Activated CD4-positive, alpha-beta T cell treated with anti-CD3 and anti-CD28 coated beads, Interleukin-2, amount 10 ng/mL, durations not matched to agents 7 days and 5 days (primary cell): ENCODE measurements around the gene PIEZO1. TPM values are rescaled to one million over a fixed set of nuclear protein-coding genes. Genes with fewer than 3 reads are reported as not detected.

Source experiments
- CTCF ChIA-PET: fragments of 350-600 bp; sonication (Branson Sonifier 250); formaldehyde crosslinking; loops from one replicate; lab custom pipeline; 2021; ENCODE audit warnings: antibody characterized with exemption; lab: Charles Lee
- POLR2A ChIA-PET: fragments of 350-600 bp; sonication (Branson Sonifier 250); formaldehyde crosslinking; loops from one replicate; lab custom pipeline; 2021; ENCODE audit warnings: antibody characterized with exemption; lab: Charles Lee
- DNase-seq: peaks from one replicate; pipeline ENCODE4 v3.0.0-alpha.2; 2020
- H3K27ac Mint-ChIP-seq: one replicate; pipeline ENCODE4 v1.8.0; 2021; ENCODE audit warnings: mild to moderate bottlenecking, moderate library complexity, mixed read lengths
- H3K27me3 Mint-ChIP-seq: one replicate; pipeline ENCODE4 v1.8.0; 2021; ENCODE audit warnings: mixed read lengths
- H3K36me3 Mint-ChIP-seq: one replicate; pipeline ENCODE4 v1.8.0; 2021; ENCODE audit warnings: low read depth, mixed read lengths
- H3K4me1 Mint-ChIP-seq: one replicate; pipeline ENCODE4 v1.8.0; 2021; ENCODE audit warnings: mixed read lengths
- H3K4me3 Mint-ChIP-seq: one replicate; pipeline ENCODE4 v1.8.0; 2021; ENCODE audit warnings: mild to moderate bottlenecking, moderate library complexity, mixed read lengths
- H3K9me3 Mint-ChIP-seq: one replicate; pipeline ENCODE4 v1.8.0; 2021; ENCODE audit warnings: mixed read lengths
- total RNA-seq, 2 experiments: library from RNA; stranded (reverse); gene quantifications; one replicate each; pipeline ENCODE4 v1.2.3, GENCODE V29; 2021

Gene PIEZO1
- total RNA-seq, 2 experiments from 2014 or later = 239 to 303 TPM

DNA sequence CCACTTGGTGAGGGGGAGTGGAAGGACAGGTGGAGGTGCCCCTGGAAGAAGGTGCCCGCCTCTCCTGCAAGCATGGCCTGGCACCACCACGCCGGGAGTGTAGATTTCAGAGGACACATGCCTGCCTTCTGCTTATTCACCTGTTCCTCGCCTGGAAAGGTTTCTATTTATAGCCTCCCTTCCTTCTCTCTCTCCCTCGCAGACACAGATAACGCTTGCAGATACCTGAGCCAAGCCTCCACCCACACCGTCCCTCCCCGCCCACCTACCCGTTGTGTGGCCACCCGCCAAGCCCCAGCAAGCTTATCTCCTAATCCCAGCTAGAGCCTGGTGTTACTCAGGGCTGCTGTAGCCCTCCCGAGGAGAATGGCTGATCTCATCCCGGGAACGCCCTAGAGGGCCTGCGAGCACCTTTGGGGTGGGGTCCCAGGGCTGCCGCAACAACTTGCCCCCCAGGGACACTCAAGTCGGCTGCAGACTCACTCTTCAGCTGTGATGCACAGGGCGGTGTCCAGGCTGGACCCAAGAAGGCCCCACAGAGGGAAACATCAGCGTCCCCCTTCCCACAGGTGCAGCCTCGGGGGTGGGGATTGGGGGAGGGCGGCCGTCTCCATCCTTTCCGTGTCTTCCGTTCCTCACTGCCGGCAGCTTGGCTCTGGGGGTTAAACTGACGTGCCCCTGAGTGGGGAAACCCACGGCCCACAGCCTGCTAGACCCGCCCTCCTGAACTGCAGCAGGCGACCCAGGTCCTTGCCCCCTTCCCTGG lies 96.8 kb downstream of the PIEZO1 start:
- Mint-ChIP-seq H3K36me3 (peaks cover 13% of the 10 kb centered on the region), H3K27ac (peak overlapping the region; percentile 31), H3K27me3 (no peaks in the 10 kb centered on the region), H3K9me3 (no peaks in the 10 kb centered on the region), H3K4me3 (no peak overlapping the region), H3K4me1 (peaks cover 77% of the 10 kb centered on the region)
- ChIA-PET POLR2A (interaction anchor here (1.5 kb wide), 1 partner anchor 12 kb away, joined by 5 read pairs; no protein-coding TSS in a partner anchor), CTCF (interaction anchor here (0.6 to 1.6 kb wide), 4 partner anchors 13 to 553 kb away, joined by 3 to 11 read pairs (median 3); no protein-coding TSS in a partner anchor)
- DNase-seq = no peak

DNA sequence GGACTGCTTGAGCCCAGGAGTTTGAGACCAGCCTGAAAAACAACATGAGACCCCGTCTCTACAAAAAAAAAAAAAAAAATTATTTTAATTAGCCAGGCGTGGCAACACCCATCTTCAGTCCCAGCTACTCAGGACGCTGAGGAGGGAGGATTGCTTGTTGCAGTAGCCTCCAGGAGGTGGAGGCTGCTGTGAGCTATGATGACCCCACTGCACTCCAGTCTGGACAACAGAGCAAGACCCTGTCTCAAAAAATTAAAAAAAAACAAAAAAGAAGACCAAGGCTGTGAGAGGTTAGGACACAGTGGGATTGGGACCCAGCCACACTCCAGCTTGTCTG lies 97.4 kb downstream of the PIEZO1 start:
- Mint-ChIP-seq H3K4me1 (peaks cover 74% of the 10 kb centered on the region), H3K4me3 (no peak overlapping the region), H3K27me3 (no peaks in the 10 kb centered on the region), H3K27ac (peak overlapping the region; percentile 31), H3K36me3 (peaks cover 13% of the 10 kb centered on the region), H3K9me3 (no peaks in the 10 kb centered on the region)
- CTCF ChIA-PET = interaction anchor here (0.6 to 1.6 kb wide), 6 partner anchors 14 to 553 kb away, joined by 3 to 11 read pairs (median 3); no protein-coding TSS in a partner anchor
- no peak for DNase-seq
- POLR2A ChIA-PET = interaction anchor here (1.5 kb wide), 1 partner anchor 13 kb away, joined by 5 read pairs; no protein-coding TSS in a partner anchor

DNA sequence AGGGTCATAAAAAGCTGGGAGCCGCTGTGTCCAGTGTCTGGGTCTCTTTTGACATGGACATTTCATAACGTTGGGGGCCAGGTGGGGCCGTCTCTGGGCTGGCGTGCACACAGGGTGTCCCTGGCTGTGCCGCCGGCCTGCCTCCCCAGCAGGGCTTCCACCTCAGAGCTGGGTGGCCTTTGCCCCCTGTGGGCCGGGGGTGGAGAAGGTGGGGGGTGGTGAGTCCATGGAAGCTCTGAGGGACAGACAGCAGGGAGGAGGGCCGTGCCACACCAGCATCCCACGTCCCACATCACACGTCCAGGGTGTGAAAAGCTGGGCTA lies 97.8 kb downstream of the PIEZO1 start:
- Mint-ChIP-seq H3K4me3 (peak overlapping the region; percentile 79), H3K9me3 (no peaks in the 10 kb centered on the region), H3K27me3 (no peaks in the 10 kb centered on the region), H3K36me3 (peaks cover 15% of the 10 kb centered on the region), H3K4me1 (peaks cover 73% of the 10 kb centered on the region), H3K27ac (no peak overlapping the region)
- CTCF ChIA-PET = interaction anchor here (0.6 to 1.6 kb wide), 6 partner anchors 13 to 58 kb away, joined by 3 to 11 read pairs (median 3); no protein-coding TSS in a partner anchor
- POLR2A ChIA-PET = interaction anchor here (1.5 kb wide), 1 partner anchor 13 kb away, joined by 5 read pairs; no protein-coding TSS in a partner anchor
- DNase-seq = no peak

DNA sequence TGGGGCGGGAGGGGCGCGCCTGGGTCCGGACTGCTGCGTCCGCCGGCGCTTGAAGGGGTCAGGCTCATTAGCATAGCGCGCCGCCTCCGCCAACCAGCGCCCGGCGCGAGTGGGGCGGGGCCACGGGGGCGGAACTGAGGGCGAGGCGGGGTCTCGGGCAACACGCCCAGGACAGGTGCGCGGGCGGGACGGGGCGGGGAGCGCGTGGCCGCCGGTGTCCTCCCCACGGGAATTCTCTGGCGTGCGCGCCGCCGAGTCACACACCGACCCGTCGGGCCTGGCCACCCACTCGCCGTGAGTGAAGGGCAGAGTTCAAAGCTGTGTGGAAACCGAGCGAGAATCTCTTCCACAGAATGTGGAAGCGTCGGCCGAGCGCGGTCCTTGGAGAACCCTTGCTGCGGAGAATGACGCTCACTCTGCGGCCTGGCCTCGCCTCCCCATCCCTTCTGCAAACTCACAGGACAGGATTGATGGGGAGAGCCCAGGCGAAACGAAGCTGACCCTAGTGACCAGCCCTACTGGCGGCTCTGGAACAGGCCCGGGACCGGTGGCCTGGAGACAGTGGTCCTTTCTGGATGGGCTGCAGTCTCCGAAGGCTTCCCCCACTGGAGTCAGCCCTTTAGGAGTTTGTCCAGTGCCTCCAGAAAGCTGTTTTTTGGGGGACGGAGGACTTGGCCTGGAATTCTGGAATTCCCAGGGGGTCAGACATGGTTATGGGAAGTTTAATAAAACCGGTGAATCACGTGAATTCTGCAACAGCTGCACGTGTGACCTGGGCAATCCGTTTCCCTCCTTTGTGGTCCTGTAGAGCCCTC lies 98.4 kb downstream of the PIEZO1 start, which contains the start of gene SNAI3:
Gene SNAI3 (minus strand): TSS at position 69 of the 815 bp plus-strand sequence. CDS start 101 bp downstream, outside the sequence.
- no peaks in the 10 kb centered on the region for H3K9me3 Mint-ChIP-seq
- H3K27ac Mint-ChIP-seq = peak within 1 kb of the TSS; percentile 71
- peaks cover 16% of the 10 kb centered on the region for H3K36me3 Mint-ChIP-seq
- H3K4me3 Mint-ChIP-seq = peak within 1 kb of the TSS; percentile 79
- ChIA-PET POLR2A (interaction anchor here (1.5 kb wide), 1 partner anchor 14 kb away, joined by 5 read pairs; no protein-coding TSS in a partner anchor), CTCF (interaction anchor here (0.6 to 1.3 kb wide), 4 partner anchors 14 to 58 kb away, joined by 3 to 4 read pairs (median 3); no protein-coding TSS in a partner anchor)
- DNase-seq = peak; percentile 89
- no peaks in the 10 kb centered on the region for H3K27me3 Mint-ChIP-seq
- H3K4me1 Mint-ChIP-seq = peaks cover 73% of the 10 kb centered on the region

DNA sequence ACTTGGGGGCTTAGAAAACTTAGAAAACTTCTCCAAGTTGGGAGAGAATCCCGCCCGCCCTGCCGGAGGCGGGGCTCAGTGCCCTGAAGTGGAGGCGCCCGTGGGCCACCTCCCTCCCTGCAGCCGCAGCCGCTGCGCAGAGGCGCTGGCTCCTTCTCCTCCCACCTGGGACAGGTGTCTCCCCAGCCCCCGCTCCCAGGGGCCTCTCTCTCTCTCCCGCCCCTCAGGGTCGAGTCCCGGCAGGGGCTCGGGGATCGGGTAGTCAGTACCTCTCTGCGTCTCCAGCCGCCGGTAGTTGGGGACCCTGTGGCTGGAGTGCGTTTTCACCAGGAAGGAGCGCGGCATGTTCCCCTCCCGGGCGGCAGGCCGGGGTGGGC lies 99.0 kb downstream of the PIEZO1 start:
- no peaks in the 10 kb centered on the region for H3K27me3 Mint-ChIP-seq

DNA sequence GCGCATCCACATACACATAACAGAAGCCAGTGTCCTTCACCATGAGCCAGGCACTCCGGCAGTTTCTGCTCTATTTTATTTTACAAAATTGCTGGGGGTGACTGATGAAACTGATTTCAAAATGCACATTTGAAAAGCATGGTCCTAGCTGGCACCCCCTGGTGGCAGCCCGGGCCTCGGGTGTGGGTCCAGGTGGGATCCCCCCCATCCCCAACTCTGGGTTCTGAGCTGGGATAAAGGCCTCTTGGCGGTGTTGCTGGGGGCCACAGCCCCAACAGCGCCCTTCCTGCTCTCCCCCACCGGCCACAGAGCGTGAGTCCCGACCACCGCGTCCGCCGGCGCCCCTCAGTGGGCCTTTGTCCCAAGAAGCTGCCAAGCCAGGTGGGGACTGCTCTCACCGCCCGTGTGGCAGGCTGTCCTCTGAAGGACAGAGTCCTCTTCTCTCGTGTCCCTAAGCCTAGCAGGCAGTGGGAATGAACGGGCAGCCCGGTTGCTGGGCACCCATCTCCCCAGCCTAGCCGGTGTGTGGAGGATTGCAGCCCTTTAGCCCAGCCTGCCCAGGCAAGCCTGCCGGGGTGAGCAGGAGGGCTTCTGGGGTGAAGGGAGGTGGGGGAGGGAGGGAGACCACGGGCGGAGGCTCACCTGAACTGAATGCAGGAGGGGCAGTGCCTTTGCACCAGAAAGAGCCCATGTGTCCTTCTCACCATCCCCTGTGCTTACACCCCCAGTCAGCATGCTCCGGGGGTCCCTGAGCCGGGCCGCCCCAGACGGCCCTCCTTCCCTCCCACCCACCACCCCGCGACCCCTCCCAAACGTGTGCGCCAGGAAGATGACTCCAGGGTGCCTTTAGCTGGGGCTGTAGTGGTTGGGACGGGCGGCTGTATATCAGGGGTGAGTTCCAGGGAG lies 99.6 kb downstream of the PIEZO1 start:
- H3K4me3 Mint-ChIP-seq = peak overlapping the region; percentile 79

More for the DNA sequence above, 99.0 kb downstream of the PIEZO1 start:
- no peaks in the 10 kb centered on the region for H3K9me3 Mint-ChIP-seq
- POLR2A ChIA-PET = no interaction called here
- CTCF ChIA-PET = interaction anchor here (0.9 to 1.3 kb wide), 2 partner anchors 10 to 19 kb away, joined by 3 read pairs; no protein-coding TSS in a partner anchor
- peak overlapping the region; percentile 79 for H3K4me3 Mint-ChIP-seq
- H3K27ac Mint-ChIP-seq = peak overlapping the region; percentile 71
- DNase-seq = peak; percentile 44
- H3K36me3 Mint-ChIP-seq = peaks cover 22% of the 10 kb centered on the region
- peaks cover 73% of the 10 kb centered on the region for H3K4me1 Mint-ChIP-seq

DNA sequence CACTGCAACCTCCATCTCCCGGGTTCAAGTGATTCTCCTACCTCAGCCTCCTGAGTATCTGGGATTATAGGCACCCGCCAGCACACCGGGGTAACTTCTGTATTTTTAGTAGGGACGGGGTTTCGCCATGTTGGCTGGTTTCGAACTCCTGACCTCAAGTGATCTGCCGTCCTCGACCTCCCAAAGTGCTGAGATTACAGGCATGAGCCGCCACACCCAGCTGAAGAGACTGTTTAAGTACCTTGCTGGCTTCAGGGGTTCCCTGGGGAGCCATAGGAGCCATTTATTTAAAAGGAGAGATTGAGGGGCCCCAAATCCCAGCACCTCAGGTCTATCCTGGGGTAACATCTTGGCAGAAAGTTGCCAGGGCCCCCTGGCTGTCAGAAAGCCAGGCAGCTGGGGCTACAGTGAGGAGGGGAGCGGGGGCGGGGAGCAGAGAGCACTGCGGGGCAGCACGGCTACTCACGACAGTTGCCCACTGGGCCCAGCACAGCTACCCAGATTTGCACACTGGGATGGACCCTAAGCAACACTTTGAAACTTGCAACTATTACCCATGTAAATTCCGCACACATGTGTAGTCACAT lies 100.4 kb downstream of the PIEZO1 start:
- POLR2A ChIA-PET = no interaction called here
- no peaks in the 10 kb centered on the region for H3K27me3 Mint-ChIP-seq
- H3K4me3 Mint-ChIP-seq = peak overlapping the region; percentile 79
- CTCF ChIA-PET = interaction anchor here (0.6 to 1.6 kb wide), 5 partner anchors 10 to 51 kb away, joined by 3 to 4 read pairs (median 3); partner anchors contain the start of gene MVD
- H3K27ac Mint-ChIP-seq = peak overlapping the region; percentile 69
- H3K9me3 Mint-ChIP-seq = no peaks in the 10 kb centered on the region
- H3K4me1 Mint-ChIP-seq = peaks cover 63% of the 10 kb centered on the region
- peaks cover 26% of the 10 kb centered on the region for H3K36me3 Mint-ChIP-seq
- no peak for DNase-seq

More for the DNA sequence above, 99.6 kb downstream of the PIEZO1 start:
- CTCF ChIA-PET = interaction anchor here (0.6 to 1.6 kb wide), 8 partner anchors 9 to 52 kb away, joined by 3 to 4 read pairs (median 3); partner anchors contain the start of gene MVD
- H3K4me1 Mint-ChIP-seq = peaks cover 71% of the 10 kb centered on the region
- peak overlapping the region; percentile 71 for H3K27ac Mint-ChIP-seq
- peaks cover 24% of the 10 kb centered on the region for H3K36me3 Mint-ChIP-seq
- DNase-seq = peak; percentile 66
- no peaks in the 10 kb centered on the region for H3K9me3 Mint-ChIP-seq
- POLR2A ChIA-PET = no interaction called here
- no peaks in the 10 kb centered on the region for H3K27me3 Mint-ChIP-seq

DNA sequence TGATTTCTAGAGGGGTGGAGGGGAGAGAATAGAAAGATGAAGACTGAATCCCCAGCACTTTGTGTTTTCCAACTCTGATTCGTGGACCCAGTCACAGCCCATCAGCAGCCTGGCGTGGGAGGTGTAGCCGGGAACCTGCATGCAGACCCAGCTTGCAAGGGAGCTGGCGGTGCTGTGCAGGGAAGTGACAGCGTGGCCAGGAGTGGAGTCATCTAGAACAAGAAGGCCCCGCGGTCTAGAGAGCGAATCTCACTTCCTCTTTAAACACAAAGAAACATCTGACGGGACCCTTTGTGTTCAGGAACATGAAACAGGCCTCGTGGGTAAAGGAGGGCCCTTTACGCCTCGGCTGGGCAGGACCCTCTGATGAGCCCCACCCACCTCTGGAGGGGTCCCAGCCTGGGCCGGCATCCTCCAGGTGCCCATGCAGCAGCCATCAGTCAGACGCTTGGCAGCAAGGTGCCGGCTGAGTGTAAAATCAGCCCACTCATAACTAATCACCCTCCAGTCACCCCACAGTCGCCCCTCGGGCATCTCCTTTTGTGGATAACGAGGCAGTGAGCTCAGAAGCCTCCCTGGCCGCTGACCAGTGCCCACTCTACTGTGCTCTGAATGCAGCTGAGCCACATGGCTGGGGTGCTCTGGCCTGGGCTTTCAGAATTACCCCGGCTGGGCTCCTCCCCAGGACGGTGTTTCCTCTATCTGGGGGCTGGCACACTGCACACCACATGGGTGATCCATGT lies 103.1 kb downstream of the PIEZO1 start:
- peak; percentile 76 for DNase-seq
- peak overlapping the region; percentile 59 for H3K4me3 Mint-ChIP-seq
- peaks cover 39% of the 10 kb centered on the region for H3K4me1 Mint-ChIP-seq
- no peaks in the 10 kb centered on the region for H3K27me3 Mint-ChIP-seq
- peaks cover 26% of the 10 kb centered on the region for H3K36me3 Mint-ChIP-seq
- peak overlapping the region; percentile 96 for H3K27ac Mint-ChIP-seq
- no peaks in the 10 kb centered on the region for H3K9me3 Mint-ChIP-seq
- ChIA-PET POLR2A (interaction anchor here (0.6 kb wide), 1 partner anchor 15 kb away, joined by 3 read pairs; no protein-coding TSS in a partner anchor), CTCF (interaction anchor here (0.8 to 1.2 kb wide), 3 partner anchors 9 to 22 kb away, joined by 3 to 4 read pairs (median 3); no protein-coding TSS in a partner anchor)

DNA sequence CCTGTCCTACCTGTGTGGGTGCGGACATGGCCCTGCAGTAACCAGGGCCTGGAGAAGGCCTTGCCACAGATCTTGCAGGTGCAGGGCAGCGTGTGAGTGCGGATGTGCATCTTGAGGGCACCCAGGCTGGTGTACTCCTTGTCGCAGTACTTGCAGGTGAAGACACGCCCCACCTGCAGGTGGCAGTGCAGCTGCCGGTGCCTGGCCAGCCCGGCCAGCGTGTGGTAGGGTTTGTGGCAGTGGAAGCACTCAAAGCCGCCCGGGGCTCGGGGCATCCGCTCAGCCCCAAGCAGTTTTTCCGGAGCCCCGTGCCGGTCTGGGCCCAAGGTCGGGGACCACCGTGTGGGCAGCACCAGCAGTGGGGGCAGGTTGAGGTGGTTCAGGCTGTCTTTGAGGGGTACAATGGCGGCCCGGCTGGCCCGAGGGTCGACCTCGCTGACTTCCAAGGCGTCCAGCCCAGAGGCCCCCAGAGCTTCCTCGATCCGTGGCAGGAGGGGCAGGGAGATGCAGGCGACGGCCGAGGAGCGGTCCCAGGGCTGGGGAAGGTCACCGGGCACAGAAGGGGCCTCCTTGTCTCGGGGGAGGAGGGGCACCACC lies 103.8 kb downstream of the PIEZO1 start:
- ChIA-PET POLR2A (interaction anchor here (0.6 kb wide), 1 partner anchor 15 kb away, joined by 3 read pairs; no protein-coding TSS in a partner anchor), CTCF (interaction anchor here (0.8 to 1.2 kb wide), 3 partner anchors 15 to 52 kb away, joined by 3 read pairs; no protein-coding TSS in a partner anchor)
- DNase-seq = peak; percentile 52
- H3K36me3 Mint-ChIP-seq = peaks cover 26% of the 10 kb centered on the region
- H3K27me3 Mint-ChIP-seq = no peaks in the 10 kb centered on the region
- peak overlapping the region; percentile 96 for H3K27ac Mint-ChIP-seq
- no peaks in the 10 kb centered on the region for H3K9me3 Mint-ChIP-seq
- peaks cover 39% of the 10 kb centered on the region for H3K4me1 Mint-ChIP-seq
- peak overlapping the region; percentile 59 for H3K4me3 Mint-ChIP-seq

DNA sequence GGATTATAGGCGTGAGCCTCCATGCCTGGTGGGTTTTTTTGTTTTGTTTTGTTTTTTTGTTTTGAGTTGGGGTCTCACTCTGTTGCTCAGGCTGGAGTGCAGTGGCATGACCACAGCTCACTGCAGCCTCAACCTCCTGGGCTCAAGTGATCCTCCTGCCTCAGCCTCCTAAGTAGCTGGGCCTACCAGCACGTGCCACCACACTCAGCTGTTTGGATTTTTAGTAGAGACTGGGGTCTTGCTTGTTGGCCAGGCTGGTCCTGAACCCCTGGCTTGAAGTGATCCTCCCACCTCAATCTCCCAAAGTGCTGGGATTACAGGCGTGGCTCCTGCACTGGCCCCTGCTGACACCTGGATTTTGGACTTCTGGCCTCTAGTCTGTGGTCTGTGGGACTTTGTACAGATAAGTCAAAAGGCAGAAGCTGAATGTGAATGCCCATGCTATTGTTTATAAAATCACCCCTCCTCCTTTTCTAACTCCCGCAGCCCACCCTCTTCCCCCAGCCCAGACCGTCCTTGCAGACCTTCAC lies 104.4 kb downstream of the PIEZO1 start:
- no peaks in the 10 kb centered on the region for H3K27me3 Mint-ChIP-seq
- H3K27ac Mint-ChIP-seq = peak overlapping the region; percentile 96
- peaks cover 29% of the 10 kb centered on the region for H3K36me3 Mint-ChIP-seq
- ChIA-PET POLR2A (no interaction called here), CTCF (interaction anchor here (0.6 to 1.2 kb wide), 2 partner anchors 52 to 83 kb away, joined by 3 read pairs; no protein-coding TSS in a partner anchor)
- no peak for DNase-seq
- peak overlapping the region; percentile 59 for H3K4me3 Mint-ChIP-seq
- H3K9me3 Mint-ChIP-seq = no peaks in the 10 kb centered on the region
- H3K4me1 Mint-ChIP-seq = peaks cover 39% of the 10 kb centered on the region
